Activated T-helper 1 cell treated with anti-CD3 and anti-CD28 coated beads, Interleukin-12 subunit alpha, Interleukin-12 subunit beta, Interleukin-2, Interleukin-4 antibody, amounts not matched to agents 30 ng/mL and 10 ng/mL and 1 ng/mL, durations not matched to agents 14 hours and 24 hours and 36 hours (primary cell): Measurements from ENCODE around the gene ANKS1B. TPM values are rescaled to one million over a fixed set of nuclear protein-coding genes. Genes with fewer than 3 reads are reported as not detected.
"Not testable (repeated sequence)": the region's sequence is repeated elsewhere in the genome, so short reads cannot be mapped to it uniquely, and the experiment has no call there.

Experiments
- DNase-seq: peaks from one replicate; pipeline ENCODE4 v3.0.0; 2021; ENCODE audit warnings: low spot score
- H3K27ac Mint-ChIP-seq: one replicate; pipeline ENCODE4 v1.8.0; 2021; ENCODE audit warnings: mild to moderate bottlenecking, mixed read lengths
- H3K27me3 Mint-ChIP-seq: one replicate; pipeline ENCODE4 v1.8.0; 2022; ENCODE audit warnings: mild to moderate bottlenecking, moderate library complexity, mixed read lengths; ENCODE audit not compliant: insufficient read depth
- H3K36me3 Mint-ChIP-seq: one replicate; pipeline ENCODE4 v1.8.0; 2021; ENCODE audit warnings: low read depth, mixed read lengths
- H3K4me1 Mint-ChIP-seq: one replicate; pipeline ENCODE4 v1.8.0; 2021; ENCODE audit warnings: low read depth, mixed read lengths
- H3K4me3 Mint-ChIP-seq: one replicate; pipeline ENCODE4 v1.8.0; 2021; ENCODE audit warnings: mild to moderate bottlenecking, moderate library complexity, mixed read lengths
- H3K9me3 Mint-ChIP-seq: one replicate; pipeline ENCODE4 v1.8.0; 2021; ENCODE audit warnings: mixed read lengths
- intact Hi-C: fragments of 100-400 bp; cut with micrococcal nuclease; formaldehyde crosslinking; loops from one replicate; pipeline ENCODE4 v1.15.1; 2024
- total RNA-seq: library from RNA; stranded (reverse); gene quantifications from 2 replicates; pipeline ENCODE4 v1.2.3, GENCODE V29; 2022

The ANKS1B gene
- total RNA-seq, 1 donor from 2014 or later: 2.8 TPM

DNA sequence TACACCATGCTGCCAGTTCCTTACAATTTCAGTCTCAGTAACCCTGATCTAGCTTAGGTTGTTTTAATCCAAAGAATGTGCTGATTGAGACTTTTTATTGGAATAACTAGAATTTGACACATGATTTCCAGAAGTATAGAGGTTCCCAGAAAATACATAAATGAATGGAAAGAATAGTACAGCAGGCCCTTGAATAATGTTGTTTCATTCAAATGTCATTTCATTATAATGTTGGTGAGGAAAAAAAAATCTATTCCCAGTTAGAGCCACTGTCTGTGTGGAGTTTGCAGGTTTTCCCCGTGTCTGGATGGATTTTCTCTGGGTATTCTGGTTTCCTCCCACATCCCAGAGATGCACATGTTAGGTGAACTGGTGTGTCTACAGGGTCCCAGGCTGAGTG is 610.7 kb downstream of the ANKS1B start:
- no peaks in the 10 kb centered on the region for H3K9me3 Mint-ChIP-seq
- H3K27ac Mint-ChIP-seq: no peak overlapping the region
- intact Hi-C loops: no loop called here
- H3K4me3 Mint-ChIP-seq: no peak overlapping the region
- H3K27me3 Mint-ChIP-seq: no peaks in the 10 kb centered on the region
- H3K36me3 Mint-ChIP-seq: no peaks in the 10 kb centered on the region
- no peaks in the 10 kb centered on the region for H3K4me1 Mint-ChIP-seq
- no peak for DNase-seq

DNA sequence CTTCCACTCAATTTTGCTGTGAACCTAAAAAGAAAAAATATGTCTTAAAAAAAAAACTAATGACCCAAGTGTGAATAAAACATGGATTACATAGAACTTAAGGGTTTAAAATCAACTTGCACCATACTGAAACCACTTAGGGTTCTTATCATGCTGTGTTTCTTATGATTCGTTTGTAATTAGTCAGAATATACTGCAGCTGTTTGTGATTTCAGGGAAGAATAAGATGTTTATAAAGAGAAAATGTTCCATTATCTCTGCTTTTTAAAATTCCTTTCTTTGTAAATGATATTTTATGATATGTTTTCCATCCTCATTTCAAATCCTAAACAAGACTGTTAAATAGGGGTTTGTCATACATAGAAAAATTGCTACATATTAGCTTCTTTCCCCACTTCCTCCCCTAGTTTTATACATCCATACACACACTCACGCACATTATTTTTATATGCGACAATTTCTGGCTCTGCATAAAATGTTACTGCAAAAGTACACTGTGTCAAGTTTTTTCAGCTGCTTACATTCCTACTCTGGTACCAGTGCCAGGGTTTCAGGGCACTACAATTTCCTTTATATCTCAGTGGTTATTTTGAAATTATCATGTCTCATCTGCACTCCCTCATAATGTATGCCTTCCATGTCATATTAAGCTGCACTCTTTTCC is 612.3 kb downstream of the ANKS1B start:
- DNase-seq: no peak
- intact Hi-C loops: no loop called here

DNA sequence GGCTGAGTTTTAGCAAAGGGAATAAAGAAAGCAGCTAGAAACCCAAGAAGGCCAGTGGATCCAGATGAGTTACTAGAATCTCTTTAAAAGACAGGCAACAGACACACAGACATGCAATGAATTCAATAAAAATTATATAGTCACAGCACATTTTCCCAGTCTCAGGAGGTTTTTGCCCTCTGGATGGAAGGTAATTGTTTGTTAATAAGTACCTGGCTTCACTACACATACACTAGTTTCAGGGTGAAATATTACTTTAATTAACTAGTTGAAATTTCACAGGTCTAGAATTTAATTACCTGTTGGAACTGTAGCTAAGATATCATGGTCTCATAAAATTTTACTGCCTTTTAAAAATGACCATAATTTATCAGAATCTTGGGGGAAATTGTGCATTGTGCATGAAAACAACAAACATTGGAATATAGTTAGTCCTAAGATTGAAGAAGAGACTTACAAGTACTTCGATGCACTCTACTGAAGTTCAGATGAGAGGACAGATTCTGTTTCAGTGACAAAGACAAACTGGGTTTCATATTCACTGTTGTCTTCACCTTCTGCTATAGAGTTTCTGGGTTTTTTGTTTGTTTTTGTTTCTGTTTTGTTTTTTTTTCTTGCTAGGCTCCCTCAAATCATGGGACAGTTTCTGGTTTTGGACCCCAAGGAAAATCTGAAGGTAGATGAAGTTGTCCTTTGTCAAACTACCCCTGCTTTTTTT is 614.2 kb downstream of the ANKS1B start:
- H3K9me3 Mint-ChIP-seq: peaks cover 3% of the 10 kb centered on the region
- intact Hi-C loops: no loop called here
- H3K4me1 Mint-ChIP-seq: no peaks in the 10 kb centered on the region

More for the DNA sequence above, 612.3 kb downstream of the ANKS1B start:
- H3K4me1 Mint-ChIP-seq: no peaks in the 10 kb centered on the region
- no peaks in the 10 kb centered on the region for H3K36me3 Mint-ChIP-seq
- H3K27ac Mint-ChIP-seq: no peak overlapping the region
- peaks cover 3% of the 10 kb centered on the region for H3K9me3 Mint-ChIP-seq
- no peak overlapping the region for H3K4me3 Mint-ChIP-seq
- no peaks in the 10 kb centered on the region for H3K27me3 Mint-ChIP-seq

DNA sequence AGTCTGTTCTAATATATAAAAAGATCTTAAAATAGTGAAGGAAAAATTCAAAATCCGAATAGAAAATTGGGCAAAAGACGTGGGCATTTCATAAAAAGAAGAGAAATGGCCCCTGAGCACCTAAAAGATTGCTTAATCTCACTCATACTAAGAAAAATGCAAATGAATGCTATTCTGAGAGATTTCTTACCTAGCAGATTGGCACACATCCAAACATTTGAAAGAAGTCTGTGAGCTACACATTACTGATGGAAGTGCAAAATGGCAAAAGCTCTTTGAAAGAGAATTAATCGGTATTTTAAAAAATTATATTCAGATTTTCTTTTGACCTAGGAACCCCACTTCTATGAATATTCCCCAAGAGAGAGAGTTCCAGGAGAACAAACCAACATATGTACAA is 617.6 kb downstream of the ANKS1B start:
- H3K4me1 Mint-ChIP-seq: no peaks in the 10 kb centered on the region
- no peak overlapping the region for H3K27ac Mint-ChIP-seq
- intact Hi-C loops: no loop called here
- no peak overlapping the region for H3K4me3 Mint-ChIP-seq
- H3K27me3 Mint-ChIP-seq: no peaks in the 10 kb centered on the region
- peaks cover 8% of the 10 kb centered on the region for H3K9me3 Mint-ChIP-seq
- no peaks in the 10 kb centered on the region for H3K36me3 Mint-ChIP-seq
- no peak for DNase-seq

More for the DNA sequence above, 614.2 kb downstream of the ANKS1B start:
- Mint-ChIP-seq H3K27ac (no peak overlapping the region), H3K4me3 (no peak overlapping the region), H3K36me3 (no peaks in the 10 kb centered on the region), H3K27me3 (no peaks in the 10 kb centered on the region)
- no peak for DNase-seq

DNA sequence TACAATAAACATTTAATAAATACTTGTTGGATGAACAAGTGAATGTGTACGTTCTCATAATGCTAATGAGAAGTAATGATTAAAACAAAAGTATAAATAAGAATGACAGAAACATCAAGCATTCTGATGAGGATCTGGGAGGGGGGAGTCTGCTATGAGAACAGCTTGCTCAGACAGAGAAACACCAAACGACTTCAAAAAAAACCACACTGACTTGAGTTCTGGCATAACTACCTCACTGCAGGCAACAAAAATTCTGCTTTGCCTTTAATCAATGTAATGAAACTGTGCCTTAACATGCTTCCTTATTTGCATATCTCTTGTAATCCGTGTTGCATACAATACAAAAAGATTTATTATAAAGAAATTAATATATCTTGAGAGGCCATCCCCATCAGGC is 632.5 kb downstream of the ANKS1B start:
- intact Hi-C loops: no loop called here
- Mint-ChIP-seq H3K27me3 (no peaks in the 10 kb centered on the region), H3K4me1 (no peaks in the 10 kb centered on the region), H3K9me3 (no peaks in the 10 kb centered on the region), H3K36me3 (no peaks in the 10 kb centered on the region), H3K4me3 (no peak overlapping the region), H3K27ac (no peak overlapping the region)
- no peak for DNase-seq

DNA sequence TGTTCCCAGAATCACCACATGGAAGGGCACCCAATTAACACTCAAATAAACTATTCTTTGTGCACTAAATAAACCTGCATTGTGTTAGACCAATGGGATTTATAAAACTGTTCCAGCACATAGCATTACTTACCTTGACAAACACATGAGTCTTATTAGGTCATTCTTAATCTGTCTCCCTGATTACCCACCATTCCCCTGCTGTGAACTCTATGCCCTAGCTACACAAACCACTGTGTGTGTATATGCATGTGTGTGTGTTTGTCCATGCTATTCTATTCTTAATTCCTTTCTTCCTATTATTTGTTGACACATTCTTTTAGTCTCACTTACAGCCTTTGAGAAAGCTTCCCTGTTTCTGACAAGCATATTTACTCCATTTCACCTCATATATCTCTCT is 640.8 kb downstream of the ANKS1B start:
- H3K4me1 Mint-ChIP-seq: no peaks in the 10 kb centered on the region
- H3K27me3 Mint-ChIP-seq: no peaks in the 10 kb centered on the region
- H3K27ac Mint-ChIP-seq: no peak overlapping the region

DNA sequence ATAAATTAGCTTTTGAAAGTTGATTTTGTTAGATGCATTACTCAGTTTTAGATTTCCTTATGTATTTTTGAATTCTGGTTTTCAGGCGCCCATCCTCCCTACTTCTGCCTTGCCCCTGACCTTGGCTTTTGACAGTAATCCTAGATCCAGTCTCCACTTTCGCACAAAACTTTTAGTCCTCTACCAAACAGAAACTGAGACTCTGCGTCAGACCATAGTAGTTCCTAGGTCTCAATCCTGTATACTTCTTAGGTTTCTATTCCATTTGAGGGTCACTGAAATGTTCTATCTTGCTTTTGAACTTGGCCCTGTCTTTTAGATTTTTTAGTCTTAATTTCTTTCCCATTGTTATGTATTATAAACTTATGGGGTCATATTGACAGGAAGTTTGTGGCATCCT is 645.1 kb downstream of the ANKS1B start:
- no peaks in the 10 kb centered on the region for H3K4me1 Mint-ChIP-seq
- DNase-seq: no peak
- intact Hi-C loops: no loop called here
- H3K36me3 Mint-ChIP-seq: no peaks in the 10 kb centered on the region
- peaks cover 3% of the 10 kb centered on the region for H3K9me3 Mint-ChIP-seq
- H3K27me3 Mint-ChIP-seq: no peaks in the 10 kb centered on the region
- no peak overlapping the region for H3K4me3 Mint-ChIP-seq
- no peak overlapping the region for H3K27ac Mint-ChIP-seq

More for the DNA sequence above, 640.8 kb downstream of the ANKS1B start:
- intact Hi-C loops: no loop called here
- H3K9me3 Mint-ChIP-seq: no peaks in the 10 kb centered on the region
- no peaks in the 10 kb centered on the region for H3K36me3 Mint-ChIP-seq
- H3K4me3 Mint-ChIP-seq: no peak overlapping the region
- DNase-seq: no peak

DNA sequence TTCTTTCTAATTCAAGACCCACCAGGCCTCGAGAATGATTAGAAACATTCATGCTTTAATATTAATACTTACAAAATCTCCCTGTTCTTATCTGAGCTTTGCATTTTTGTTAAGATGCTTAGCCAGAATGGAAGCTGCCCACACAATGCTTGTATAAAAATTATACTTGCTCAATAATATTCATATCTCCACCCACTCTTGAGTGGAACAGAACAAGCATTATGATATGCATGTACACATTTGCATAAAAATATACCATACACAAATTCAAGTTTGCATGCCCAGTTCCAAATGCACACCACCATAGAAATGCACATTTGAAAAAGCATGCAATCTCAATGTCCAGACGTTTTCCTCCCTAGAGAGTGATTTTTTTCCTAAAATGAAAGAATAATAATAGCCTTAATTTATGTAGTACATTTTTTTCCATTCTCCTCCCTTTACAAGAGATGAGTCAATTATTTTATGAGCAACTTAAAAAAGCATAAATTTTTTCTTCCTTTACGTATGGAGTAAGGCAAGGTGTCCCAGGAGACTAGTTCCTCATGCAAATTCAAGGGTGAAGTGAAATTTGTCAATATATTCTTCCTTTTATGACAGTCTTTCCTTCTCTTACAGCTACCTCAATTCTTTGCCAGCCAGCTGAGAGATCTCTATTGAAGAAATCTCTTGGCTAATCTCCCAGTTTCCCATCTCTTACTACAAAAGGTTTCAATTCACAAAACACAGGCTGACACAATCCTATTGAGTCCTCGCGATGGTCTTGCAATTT is 650.3 kb downstream of the ANKS1B start:
- H3K36me3 Mint-ChIP-seq: no peaks in the 10 kb centered on the region
- no peak overlapping the region for H3K27ac Mint-ChIP-seq
- H3K4me1 Mint-ChIP-seq: no peaks in the 10 kb centered on the region
- H3K9me3 Mint-ChIP-seq: peaks cover 3% of the 10 kb centered on the region
- H3K27me3 Mint-ChIP-seq: no peaks in the 10 kb centered on the region
- intact Hi-C loops: no loop called here
- no peak for DNase-seq
- H3K4me3 Mint-ChIP-seq: no peak overlapping the region

DNA sequence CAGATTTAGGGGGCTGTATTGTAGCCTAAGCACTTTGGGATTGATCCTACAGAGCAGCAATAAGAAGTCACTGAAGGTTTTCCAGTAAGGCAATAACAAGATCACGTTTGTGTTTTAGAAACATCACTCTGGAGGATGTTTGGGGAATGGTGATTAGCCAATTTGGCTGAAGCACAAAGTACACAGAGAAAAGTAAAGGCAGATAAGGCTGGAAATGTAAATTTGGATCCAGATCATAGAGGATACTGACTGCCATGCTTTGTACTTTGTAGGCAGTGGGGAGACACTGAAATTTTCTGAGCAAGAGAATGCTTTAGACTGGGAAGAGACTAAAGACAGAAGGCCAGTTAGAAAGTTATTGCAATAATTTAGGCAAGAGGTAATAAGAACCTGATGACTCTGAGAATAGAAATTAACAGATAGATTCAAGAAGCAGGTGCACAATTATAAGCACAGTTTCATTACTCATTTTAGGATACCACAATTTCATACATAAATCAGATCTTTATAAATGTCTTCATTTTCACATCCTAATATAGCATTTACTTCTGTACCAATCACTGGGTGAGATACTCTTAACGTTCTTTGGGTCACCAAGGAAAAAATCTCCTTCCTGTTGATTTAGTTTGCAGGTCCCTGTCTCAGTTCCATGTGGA is 651.7 kb downstream of the ANKS1B start:
- H3K4me3 Mint-ChIP-seq: no peak overlapping the region
- H3K9me3 Mint-ChIP-seq: peaks cover 3% of the 10 kb centered on the region
- no peaks in the 10 kb centered on the region for H3K4me1 Mint-ChIP-seq
- no peak overlapping the region for H3K27ac Mint-ChIP-seq
- intact Hi-C loops: no loop called here
- no peak for DNase-seq
- no peaks in the 10 kb centered on the region for H3K27me3 Mint-ChIP-seq
- H3K36me3 Mint-ChIP-seq: no peaks in the 10 kb centered on the region

DNA sequence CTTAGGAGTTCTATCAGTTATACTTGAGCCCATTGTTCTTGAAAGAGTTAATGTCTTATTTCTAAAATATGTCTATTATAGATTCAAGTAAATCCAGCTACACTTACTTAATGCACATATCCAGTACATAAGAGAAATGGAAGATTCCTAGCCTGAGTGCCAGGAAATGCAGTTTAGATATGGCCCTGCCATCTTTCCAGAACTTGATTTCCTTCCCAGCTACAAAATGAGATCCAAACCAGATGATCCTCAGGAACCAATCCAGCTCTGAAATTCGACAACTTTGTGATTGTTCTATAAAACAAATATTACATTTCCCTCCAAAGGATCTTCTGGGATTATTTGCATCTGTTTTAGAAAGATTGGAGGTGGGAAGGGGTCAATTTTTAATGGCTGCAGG is 654.5 kb downstream of the ANKS1B start:
- H3K27me3 Mint-ChIP-seq: no peaks in the 10 kb centered on the region
- H3K36me3 Mint-ChIP-seq: no peaks in the 10 kb centered on the region
- H3K4me1 Mint-ChIP-seq: no peaks in the 10 kb centered on the region
- no peak overlapping the region for H3K27ac Mint-ChIP-seq
- H3K9me3 Mint-ChIP-seq: no peaks in the 10 kb centered on the region
- intact Hi-C loops: no loop called here
- DNase-seq: no peak
- H3K4me3 Mint-ChIP-seq: no peak overlapping the region

DNA sequence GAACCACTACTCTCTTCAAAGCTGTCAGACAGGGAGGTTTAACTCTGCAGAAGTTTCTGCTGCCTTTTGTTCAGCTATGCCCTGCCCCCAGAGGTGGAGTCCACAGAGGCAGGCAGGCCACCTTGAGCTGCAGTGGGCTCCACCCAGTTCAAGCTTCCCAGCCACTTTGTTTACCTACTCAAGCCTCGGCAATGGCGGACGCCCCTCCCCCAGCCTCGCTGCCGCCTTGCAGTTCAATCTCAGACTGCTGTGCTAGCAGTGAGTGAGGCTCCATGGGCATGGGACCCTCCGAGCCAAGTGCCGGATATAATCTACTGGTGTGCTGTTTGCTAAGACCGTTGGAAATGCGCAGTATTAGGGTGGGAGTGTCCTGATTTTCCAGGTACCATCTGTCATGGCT is 663.5 kb downstream of the ANKS1B start:
- H3K27ac Mint-ChIP-seq, intact Hi-C loops: not testable (repeated sequence)

DNA sequence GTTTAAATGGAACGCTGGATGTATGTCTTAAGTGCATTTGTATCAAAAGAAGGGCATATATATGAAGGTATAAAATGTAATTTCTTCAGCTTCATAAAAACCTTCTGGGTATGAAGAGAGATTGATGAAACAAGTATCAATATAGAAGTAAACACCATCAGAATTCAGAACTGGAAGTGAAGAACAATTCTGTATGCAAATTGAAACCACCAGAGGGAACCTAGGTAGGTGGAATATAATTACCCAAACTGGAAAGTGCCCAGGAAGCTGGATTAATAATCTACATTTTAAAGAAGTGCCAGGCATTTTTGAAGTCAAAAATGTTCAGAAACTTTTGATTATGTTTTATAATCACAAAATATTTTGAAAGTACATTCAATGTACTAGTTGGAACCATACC is 673.4 kb downstream of the ANKS1B start:
- Mint-ChIP-seq H3K4me1 (no peaks in the 10 kb centered on the region), H3K4me3 (no peak overlapping the region), H3K27ac (no peak overlapping the region), H3K9me3 (peaks cover 7% of the 10 kb centered on the region), H3K27me3 (no peaks in the 10 kb centered on the region), H3K36me3 (no peaks in the 10 kb centered on the region)
- intact Hi-C loops: no loop called here
- no peak for DNase-seq

More for the DNA sequence above, 663.5 kb downstream of the ANKS1B start:
- DNase-seq, H3K4me1 Mint-ChIP-seq, H3K27me3 Mint-ChIP-seq, H3K4me3 Mint-ChIP-seq, H3K36me3 Mint-ChIP-seq: not testable (repeated sequence)
- H3K9me3 Mint-ChIP-seq: peaks cover 22% of the 10 kb centered on the region

DNA sequence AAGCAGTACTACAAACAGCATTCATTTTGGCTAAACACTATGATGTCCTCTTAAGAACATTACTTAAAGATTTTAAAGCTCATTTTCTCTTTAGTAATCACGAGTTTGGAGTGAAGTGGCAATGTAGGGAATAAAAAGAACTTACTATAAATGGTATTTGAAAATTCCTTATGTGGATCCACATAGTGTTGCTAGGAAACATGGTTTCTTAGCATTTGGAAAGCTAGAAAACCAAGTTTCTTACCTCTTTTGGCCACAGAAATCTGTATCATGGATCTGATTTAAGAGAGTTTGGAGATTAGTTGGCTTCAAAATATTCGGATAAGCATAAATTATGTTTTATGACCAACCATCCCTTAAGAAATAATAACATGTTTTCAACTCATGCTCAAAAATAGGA is 674.9 kb downstream of the ANKS1B start:
- no peaks in the 10 kb centered on the region for H3K4me1 Mint-ChIP-seq
- peaks cover 7% of the 10 kb centered on the region for H3K9me3 Mint-ChIP-seq
- no peaks in the 10 kb centered on the region for H3K27me3 Mint-ChIP-seq
- H3K27ac Mint-ChIP-seq: no peak overlapping the region
- no peaks in the 10 kb centered on the region for H3K36me3 Mint-ChIP-seq
- H3K4me3 Mint-ChIP-seq: no peak overlapping the region
- no peak for DNase-seq
- intact Hi-C loops: no loop called here
